ENCODE results near the gene SYK. TPM values are rescaled to one million over a fixed set of nuclear protein-coding genes. Genes with fewer than 3 reads are reported as not detected.

Gene SYK
- total RNA-seq, 1 donor, result not detected

- no peak for TF ChIP-seq CTCF (IDR thresholded peaks at IDR 0.05; ENCODE audit: insufficient read depth, low read length)
- no peak for DNase-seq (ENCODE audit: low read depth)
- no peak overlapping the region for H3K4me3 ChIP-seq (ENCODE audit: low read depth, low read length)
Observed at GRCh38 chr9:90805006-90805996, 3.7 kb downstream of the SYK start.

DNA sequence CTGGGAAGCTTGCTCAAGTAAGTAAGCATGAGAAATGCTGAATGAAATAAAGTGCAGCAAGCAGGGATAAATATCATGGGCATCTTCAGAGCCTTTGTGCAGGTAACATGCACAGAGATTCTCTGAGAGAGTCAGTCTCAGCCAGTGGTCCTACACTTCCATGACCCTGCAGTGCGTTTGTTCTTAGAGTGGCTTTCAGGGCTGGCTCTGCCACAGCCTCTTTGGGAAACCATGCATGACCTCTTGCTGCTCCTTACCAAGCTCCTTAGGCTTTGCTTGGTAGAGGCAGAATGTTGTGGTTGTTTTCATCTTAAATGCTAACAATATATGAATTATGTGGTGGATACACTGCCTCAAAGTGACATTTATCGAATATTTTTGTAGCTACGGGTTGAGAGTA, 5.4 kb downstream of the SYK start:
- no peak for TF ChIP-seq CTCF (IDR thresholded peaks at IDR 0.05; ENCODE audit: insufficient read depth, low read length)
- DNase-seq (ENCODE audit: low read depth), result no peak

DNA sequence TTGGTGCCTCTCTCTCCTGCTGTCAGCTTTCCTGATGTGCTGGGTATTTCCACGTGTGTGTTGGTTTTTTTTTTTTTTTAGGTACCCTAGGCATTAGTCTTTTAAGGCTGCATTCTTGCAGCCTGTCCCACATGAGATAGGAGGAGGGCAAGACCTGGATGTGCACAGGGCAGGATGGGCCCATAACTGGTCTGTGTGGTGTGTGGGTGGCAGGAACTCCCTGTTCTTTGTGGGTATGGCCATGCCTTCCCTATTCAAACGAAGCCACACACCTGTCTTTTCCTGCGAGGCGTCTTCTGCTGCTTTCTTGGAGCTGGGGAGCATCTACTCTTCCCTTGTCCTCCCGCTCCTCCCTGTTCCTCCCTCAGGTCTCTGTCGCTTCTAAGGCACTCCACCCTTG, 6.8 kb downstream of the SYK start:
- TF ChIP-seq CTCF (IDR thresholded peaks at IDR 0.05; ENCODE audit: insufficient read depth, low read length), result no peak
- DNase-seq (ENCODE audit: low read depth), result no peak
- no peak overlapping the region for H3K4me3 ChIP-seq (ENCODE audit: low read depth, low read length)

More for the DNA sequence above, 5.4 kb downstream of the SYK start:
- no peak overlapping the region for H3K4me3 ChIP-seq (ENCODE audit: low read depth, low read length)

DNA sequence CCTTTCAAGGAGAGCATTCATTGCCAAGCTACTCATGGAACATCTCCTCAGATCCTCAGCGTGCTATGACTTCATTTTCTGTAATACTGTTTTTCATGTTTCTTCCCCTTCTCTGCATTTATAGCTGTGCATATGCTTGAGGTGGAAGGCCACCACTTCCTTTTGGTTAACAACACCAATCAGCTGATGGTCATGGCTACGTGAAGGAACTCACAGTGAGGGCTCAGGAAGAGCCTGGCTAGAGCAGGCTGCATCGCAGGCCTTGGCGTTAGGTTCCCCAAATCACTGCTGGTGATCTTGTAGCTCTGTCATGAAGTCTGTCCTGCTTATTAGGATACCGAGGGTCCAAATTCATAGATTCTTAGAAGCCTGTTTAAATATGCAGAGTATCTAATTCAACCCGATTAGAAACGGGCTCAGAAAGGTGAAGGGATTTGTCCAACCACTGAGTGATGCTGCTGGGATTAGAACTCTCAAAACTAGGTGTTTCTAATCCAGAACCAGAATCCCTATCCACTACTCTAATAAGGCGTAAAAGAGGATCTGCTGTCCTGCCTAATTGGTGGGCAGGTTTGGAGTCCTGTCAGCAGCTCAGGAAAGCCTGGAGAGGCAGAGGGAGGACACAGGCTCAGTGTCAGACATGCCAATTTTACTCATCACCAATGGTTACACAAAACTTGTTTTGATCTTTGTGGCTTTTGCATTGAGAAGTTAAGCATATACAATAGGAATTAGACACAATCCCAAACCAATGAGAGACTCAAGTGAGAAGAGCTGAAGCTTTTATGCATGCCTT, 7.5 kb downstream of the SYK start:
- no peak for TF ChIP-seq CTCF (IDR thresholded peaks at IDR 0.05; ENCODE audit: insufficient read depth, low read length)
- no peak for DNase-seq (ENCODE audit: low read depth)
- H3K4me3 ChIP-seq (ENCODE audit: low read depth, low read length), result no peak overlapping the region

- TF ChIP-seq CTCF (IDR thresholded peaks at IDR 0.05; ENCODE audit: insufficient read depth, low read length), result no peak
- no peak for DNase-seq (ENCODE audit: low read depth)
- no peak overlapping the region for H3K4me3 ChIP-seq (ENCODE audit: low read depth, low read length)
Observed at GRCh38 chr9:90810691-90811090, 9.1 kb downstream of the SYK start.

DNA sequence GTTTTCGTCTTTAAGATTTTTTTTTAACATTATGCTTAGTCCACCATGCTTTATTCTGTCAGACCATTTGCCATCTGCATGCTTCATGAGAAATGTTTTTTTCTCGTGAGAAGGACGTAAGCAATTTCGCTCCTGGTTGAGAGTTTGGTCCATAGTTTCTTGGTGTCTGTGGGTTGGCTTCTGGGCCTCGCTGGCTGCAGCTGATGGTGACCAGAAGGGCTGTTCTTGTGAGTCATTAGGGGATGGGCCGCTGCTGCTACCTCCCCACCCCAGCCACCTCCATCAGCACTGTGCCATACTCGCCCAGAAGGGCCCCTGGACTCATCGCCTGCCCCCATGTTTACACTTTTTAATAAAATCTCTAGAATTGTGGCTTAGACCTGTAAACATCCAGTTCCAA, 11.4 kb downstream of the SYK start:
- H3K4me3 ChIP-seq (ENCODE audit: low read depth, low read length), result no peak overlapping the region
- no peak for TF ChIP-seq CTCF (IDR thresholded peaks at IDR 0.05; ENCODE audit: insufficient read depth, low read length)
- no peak for DNase-seq (ENCODE audit: low read depth)

Measured in fibroblast of the aortic adventitia (primary cell).